K562 (cell line): ENCODE data around the gene DISC1. TPM values are rescaled to one million over a fixed set of nuclear protein-coding genes. Genes with fewer than 3 reads are reported as not detected.

Source experiments
- ATAC-seq: fragments of 200-7000 bp; cut with Tn5 transposase; 3 replicates; pipeline ENCODE4 v1.9.1; 2020; ENCODE audit warnings: moderate library complexity
- BruUV-seq: library from RNA; stranded (reverse); fragments of 400-500 nt; replicated peaks from 2 replicates; lab custom pipeline; 2021; lab: Mats Ljungman, UMichigan
- CTCF ChIA-PET: fragments of 300-600 bp; formaldehyde crosslinking; extraction: SDS; loops from one replicate; lab custom pipeline; 2021; ENCODE audit warnings: low intra/inter-chr PET ratio; lab: Yijun Ruan, JAX
- POLR2A ChIA-PET: fragments of 300-600, 350-650 bp; sonication (Branson Sonifier 250); formaldehyde crosslinking; extraction: SDS; loops from one replicate; lab custom pipeline; 2021; ENCODE audit warnings: antibody characterized with exemption, inconsistent platforms; lab: Yijun Ruan, JAX
- DNase-seq, 4 experiments: peaks; one replicate each; pipeline versions ENCODE4 v3.0.0 to v3.0.0-alpha.2; 2011 to 2018; ENCODE audit warnings: low spot score in 3 of 4, mixed read lengths in 3 of 4; ENCODE audit errors: extremely low read depth in 1 of 4
- FAIRE-seq: peaks from 2 replicates; lab custom pipeline; 2011; peaks lifted over from hg19 to GRCh38; lab: Jason Lieb, UNC
- H2AFZ ChIP-seq: 2 replicates; pipeline ENCODE4 v1.6.0; 2011; ENCODE audit warnings: low read depth, low read length, control low read depth, inconsistent platforms
- H3K27ac ChIP-seq: fragments of 200-600 bp; 3 replicates; pipeline ENCODE4 v1.8.0; 2011; ENCODE audit warnings: low read depth, mild to moderate bottlenecking, control low read depth, inconsistent platforms, low read length, moderate library complexity, mixed read lengths; ENCODE audit errors: extremely low read depth
- H3K27me3 ChIP-seq, 2 experiments: fragments of 300-600 bp in 1 of 2; 2 replicates in 1 of 2; 3 replicates in 1 of 2; pipeline versions ENCODE4 v1.6.0 to v1.8.0; 2011; ENCODE audit warnings: inconsistent platforms in 2 of 2, low read length in 2 of 2, mild to moderate bottlenecking in 1 of 2, mixed read lengths in 1 of 2, moderate library complexity in 1 of 2; ENCODE audit not compliant: control insufficient read depth in 2 of 2, insufficient read depth in 2 of 2
- H3K36me3 ChIP-seq: fragments of 300-600 bp; 3 replicates; pipeline ENCODE4 v1.8.0; 2011; ENCODE audit warnings: mild to moderate bottlenecking, low read length, inconsistent platforms; ENCODE audit not compliant: control insufficient read depth, insufficient read depth
- H3K4me1 ChIP-seq, 2 experiments: fragments of 200-600 bp in 1 of 2; replicated peaks in 1 of 2; 2 replicates in 1 of 2; 3 replicates in 1 of 2; pipeline versions ENCODE4 v1.5.1 to v1.8.0; 2011; ENCODE audit warnings: inconsistent platforms in 2 of 2, low read length in 2 of 2, mild to moderate bottlenecking in 1 of 2, mixed read lengths in 1 of 2, moderate library complexity in 1 of 2; ENCODE audit not compliant: control insufficient read depth in 2 of 2, insufficient read depth in 2 of 2
- H3K4me2 ChIP-seq: 2 replicates; pipeline ENCODE4 v1.6.1; 2011; ENCODE audit warnings: low read length, control low read depth, inconsistent platforms, mixed read lengths; ENCODE audit not compliant: insufficient read depth
- H3K4me3 ChIP-seq: fragments of 200-600 bp; sonication (generic), shearing (Covaris generic); 2 replicates; pipeline ENCODE4 v1.5.1; 2016; ENCODE audit warnings: control low read depth, inconsistent platforms
- H3K79me2 ChIP-seq: fragments of 200-600 bp; 3 replicates; pipeline ENCODE4 v1.8.0; 2011; ENCODE audit warnings: low read length, inconsistent platforms; ENCODE audit not compliant: control insufficient read depth, insufficient read depth
- H3K9ac ChIP-seq, 2 experiments: 2 replicates each; pipeline versions ENCODE4 v1.6.0 to v1.6.1; 2011; ENCODE audit warnings: low read depth in 2 of 2, low read length in 2 of 2, control low read depth in 1 of 2, inconsistent platforms in 1 of 2, mild to moderate bottlenecking in 1 of 2, mixed read lengths in 1 of 2; ENCODE audit not compliant: insufficient read depth in 1 of 2
- H3K9me1 ChIP-seq: one replicate; pipeline ENCODE4 v1.6.0; 2011; ENCODE audit warnings: inconsistent platforms, mild to moderate bottlenecking, low read length, moderate library complexity; ENCODE audit not compliant: control insufficient read depth, insufficient read depth
- H3K9me3 ChIP-seq: replicated peaks from 2 replicates; pipeline ENCODE4 v1.5.1; 2011; ENCODE audit warnings: low read depth, low read length, inconsistent platforms; ENCODE audit not compliant: control insufficient read depth, insufficient read depth
- H4K20me1 ChIP-seq: replicated peaks from 2 replicates; pipeline ENCODE4 v1.6.1; 2011; ENCODE audit warnings: low read length, inconsistent platforms, mixed read lengths; ENCODE audit not compliant: control insufficient read depth, insufficient read depth
- ARNT ChIP-seq, 2 experiments: fragments of 450-650 bp; IDR thresholded peaks; 2 replicates each; pipeline ENCODE4 v1.6.1; 2016; ENCODE audit warnings: mild to moderate bottlenecking in 1 of 2
- HDAC6 ChIP-seq: IDR thresholded peaks from 2 replicates; pipeline ENCODE4 v1.6.1; 2012; ENCODE audit warnings: low read depth, mild to moderate bottlenecking, control low read depth, inconsistent platforms, low read length, moderate library complexity
- JUNB ChIP-seq: fragments of 450-650 bp; formaldehyde crosslinking; conservative IDR thresholded peaks from 2 replicates; pipeline ENCODE4 v1.4.0; 2020; ENCODE audit warnings: mild to moderate bottlenecking
- PHF20 ChIP-seq: fragments of 450-650 bp; IDR thresholded peaks from 2 replicates; pipeline ENCODE4 v1.6.1; 2018; ENCODE audit not compliant: partially characterized antibody
- STAT6 ChIP-seq: sonication (generic); formaldehyde crosslinking; IDR thresholded peaks from 2 replicates; pipeline ENCODE4 v1.8.1; 2023; ENCODE audit warnings: mild to moderate bottlenecking, missing genetic modification reagents
- ZBTB1 ChIP-seq: sonication (generic); formaldehyde crosslinking; IDR thresholded peaks from 2 replicates; pipeline ENCODE4 v1.8.1; 2023; ENCODE audit warnings: missing genetic modification reagents, low read depth, mild to moderate bottlenecking, borderline replicate concordance
- ZNF57 ChIP-seq: fragments of 450-650 bp; formaldehyde crosslinking; IDR thresholded peaks from 2 replicates; pipeline ENCODE4 v1.4.0; 2020; ENCODE audit warnings: mild to moderate bottlenecking, moderate library complexity
- ZNF740 ChIP-seq, 3 experiments: fragments of 200-800 bp in 1 of 3; sonication (Bioruptor generic) in 1 of 3; sonication (generic) in 1 of 3; formaldehyde crosslinking in 1 of 3; IDR thresholded peaks; 2 replicates each; pipeline versions ENCODE4 v1.6.1 to v1.8.0; 2016 to 2022; ENCODE audit warnings: mild to moderate bottlenecking in 2 of 3, missing compliant biosample characterization in 2 of 3, missing genetic modification characterization in 2 of 3, missing genetic modification reagents in 1 of 3
- WGBS: fragments of 100-300 bp; shearing (Covaris generic); methylation state at CpG from one replicate; pipeline ENCODE4 v1.1.6; 2016; ENCODE audit warnings: low coverage, mixed read lengths; ENCODE audit not compliant: insufficient coverage; ENCODE audit errors: missing lambda C conversion rate; 5-methylcytosine and 5-hydroxymethylcytosine counted together
- in situ Hi-C: fragments of 300-500 bp; cut with MboI; formaldehyde crosslinking; loops from 4 replicates; pipeline ENCODE4 v1.15.0; 2018; ENCODE audit warnings: inconsistent platforms, mixed read lengths
- intact Hi-C: fragments of 100-400 bp; cut with micrococcal nuclease; formaldehyde crosslinking; loops from 2 replicates; pipeline ENCODE4 v1.14.2; 2022
- polyA plus RNA-seq, 8 experiments: library from polyadenylated mRNA; depleted of rRNA in 4 of 8; stranded (reverse) in 5 of 8; unstranded in 3 of 8; fragments of >200 nt; fragmentation: Nextera tagmentation in 2 of 8; fragmentation: Illumina TruSeq in 1 of 8; extraction: Ambion mirVana in 2 of 8; extraction: Trizol in 1 of 8; gene quantifications; 2 replicates each; pipeline versions ENCODE4 v1.2.1 to v1.2.3, GENCODE V29; 2011 to 2014; ENCODE audit warnings: inconsistent platforms in 1 of 8, missing spikeins in 1 of 8
- total RNA-seq, 7 experiments: library from RNA; depleted of rRNA in 6 of 7; stranded (reverse); fragments of >200 nt in 6 of 7; fragmentation: Illumina TruSeq in 2 of 7; extraction: Trizol in 2 of 7; gene quantifications; 2 replicates each; pipeline versions ENCODE4 v1.2.1 to v1.2.3, GENCODE V29; 2011 to 2021; ENCODE audit warnings: low replicate concordance in 1 of 7

DISC1 gene
- total and polyA plus RNA-seq, 9 of the 15 experiments (the other 6 are each of a cell fraction or from before 2014, with no cell fraction given): 0.01 to 0.11 (median 0.08) TPM; not detected in 1

- in situ Hi-C loops: no loop called here
- TF ChIP-seq ZNF57 (CRISPR knock-in tag) (no peak), ZBTB1 (CRISPR knock-in tag) (no peak), JUNB (CRISPR knock-in tag) (no peak), PHF20 (no peak), HDAC6 (no peak), ARNT (IDR thresholded peaks at IDR 0.05) (no peak), ZNF740 (CRISPR knock-in tag; IDR thresholded peaks at IDR 0.05) (no peak), ZNF740 (tag; IDR thresholded peaks at IDR 0.05) (no peak), STAT6 (CRISPR knock-in tag) (no peak)
- no peaks in the 10 kb centered on the region for H3K9me1 ChIP-seq
- no peaks in the 10 kb centered on the region for H3K79me2 ChIP-seq
- peaks cover 37 to 43% of the 10 kb centered on the region in 2 experiments for H3K27me3 ChIP-seq
- ATAC-seq (no peak), DNase-seq (no peak), FAIRE-seq (no peak)
- H3K27ac ChIP-seq: no peak overlapping the region
- POLR2A ChIA-PET: interaction anchor here (0.6 to 1.1 kb wide), 2 partner anchors 12 to 1721 kb away, joined by 3 to 4 read pairs; no protein-coding TSS in a partner anchor
- no peaks in the 10 kb centered on the region for H3K9me3 ChIP-seq
- intact Hi-C loops: no loop called here
- CTCF ChIA-PET: no interaction called here
- peaks cover 0 to 11% of the 10 kb centered on the region in 2 experiments; a peak in 3 of 5 replicates for H3K4me1 ChIP-seq
- WGBS: 3% methylated on average over 10 of the region's 10 CpGs
- H4K20me1 ChIP-seq: no peaks in the 10 kb centered on the region
- no peak overlapping the region for H2AFZ ChIP-seq
- H3K4me2 ChIP-seq: no peak overlapping the region
- no TSS peak for BruUV-seq
- no peak overlapping the region for H3K9ac ChIP-seq
- H3K36me3 ChIP-seq: no peaks in the 10 kb centered on the region
- H3K4me3 ChIP-seq: no peak overlapping the region
Observed at GRCh38 chr1:231630558-231631205, 4.1 kb downstream of the DISC1 start.
